Pulmonary artery endothelial cell (primary cell): ENCODE results near the gene C22orf39. TPM values are rescaled to one million over a fixed set of nuclear protein-coding genes. Genes with fewer than 3 reads are reported as not detected.

ENCODE experiments used
- DNase-seq: peaks from one replicate; pipeline ENCODE4 v3.0.0-alpha.2; 2011; ENCODE audit warnings: low read depth, low spot score
- total RNA-seq: library from RNA; depleted of rRNA; stranded (reverse); fragments of >200 nt; gene quantifications from 2 replicates; pipeline ENCODE4 v1.2.3, GENCODE V29; 2014

C22orf39 gene
- total RNA-seq, 1 donor from 2014 or later = 21.4 TPM

- no peak for DNase-seq
Observed at GRCh38 chr22:19400881-19401280, 46.6 kb downstream of the C22orf39 start.

DNA sequence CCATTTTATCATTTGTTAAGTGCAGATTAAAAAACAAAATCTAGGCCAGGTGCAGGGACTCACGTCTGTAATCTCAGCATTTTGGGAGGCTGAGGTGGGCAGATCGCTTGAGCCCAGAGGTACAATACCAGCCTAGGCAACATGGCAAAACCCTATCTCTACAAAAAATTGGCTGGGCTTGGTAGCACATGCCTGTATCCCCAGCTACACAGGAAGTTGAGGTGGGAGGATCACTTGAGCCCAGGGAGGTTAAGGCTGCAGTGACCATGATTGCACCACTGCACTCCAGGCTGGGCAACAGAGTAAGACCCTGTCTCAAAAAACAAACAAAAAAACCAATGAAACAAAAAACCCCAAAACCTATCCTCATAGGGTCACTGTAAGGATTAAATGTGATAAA is 48.9 kb downstream of the C22orf39 start:
- no peak for DNase-seq

- DNase-seq = no peak
Observed at GRCh38 chr22:19398206-19398605, 49.3 kb downstream of the C22orf39 start.

- no peak for DNase-seq
Observed at GRCh38 chr22:19397734-19398104, 49.8 kb downstream of the C22orf39 start.

DNA sequence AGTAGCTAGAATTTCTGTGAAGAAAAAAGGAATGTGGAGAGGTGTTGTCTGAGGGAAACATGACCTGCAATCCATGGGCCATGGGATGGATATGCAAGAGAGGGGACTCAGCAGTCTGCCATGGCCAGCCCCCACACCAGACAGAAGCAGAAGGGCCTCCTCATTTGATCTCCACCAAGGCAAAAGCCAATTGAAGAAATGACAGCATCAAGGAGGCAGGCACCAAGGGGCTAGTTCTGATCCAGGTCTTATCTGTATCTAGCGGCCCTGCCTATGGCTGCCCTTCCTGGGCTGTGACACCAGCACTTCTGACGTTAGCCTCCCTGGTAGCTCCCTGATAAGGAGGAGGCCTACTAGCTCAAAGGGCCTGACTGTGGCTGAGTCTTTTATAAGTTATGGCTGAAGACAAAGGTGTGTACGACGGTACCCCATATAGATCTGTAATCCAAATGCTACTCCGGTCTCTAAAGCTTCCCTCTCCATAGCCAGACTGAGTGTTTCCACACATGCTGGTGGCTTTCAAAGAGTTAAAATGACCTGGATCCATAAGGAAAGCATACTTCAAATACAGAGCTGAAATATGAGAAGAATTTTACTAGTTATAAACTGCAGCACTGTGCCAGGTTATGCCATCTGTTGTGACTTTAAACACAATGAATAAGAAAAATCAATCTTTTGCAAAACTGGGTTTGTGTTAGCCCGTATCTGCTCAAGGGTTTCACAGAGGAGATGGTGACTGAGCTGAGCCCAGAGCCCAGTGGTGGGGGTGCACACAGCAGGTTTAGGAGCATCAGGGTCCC is 50.4 kb downstream of the C22orf39 start:
- DNase-seq = no peak

DNA sequence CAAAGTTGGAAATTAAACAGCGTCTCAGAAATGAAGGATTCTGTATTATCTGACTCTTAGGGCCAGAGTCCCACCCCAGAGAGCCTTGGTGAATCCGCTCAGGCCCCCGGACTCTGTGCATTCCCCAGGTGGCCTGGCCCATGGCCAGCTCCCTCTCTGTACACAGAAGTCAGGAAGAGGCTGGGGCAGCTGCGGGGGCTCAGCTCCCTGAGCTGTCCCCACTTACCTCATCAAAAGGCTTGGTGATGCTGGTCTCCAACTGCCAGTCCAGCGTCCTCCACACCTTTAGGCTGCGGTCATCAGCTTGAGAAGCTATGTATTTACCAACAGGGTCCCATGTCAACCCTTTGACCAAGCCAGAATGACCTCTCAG is 51.0 kb downstream of the C22orf39 start:
- DNase-seq = no peak

GRCh38 chr22:19395276-19395675 is 52.2 kb downstream of the C22orf39 start:
- no peak for DNase-seq

DNA sequence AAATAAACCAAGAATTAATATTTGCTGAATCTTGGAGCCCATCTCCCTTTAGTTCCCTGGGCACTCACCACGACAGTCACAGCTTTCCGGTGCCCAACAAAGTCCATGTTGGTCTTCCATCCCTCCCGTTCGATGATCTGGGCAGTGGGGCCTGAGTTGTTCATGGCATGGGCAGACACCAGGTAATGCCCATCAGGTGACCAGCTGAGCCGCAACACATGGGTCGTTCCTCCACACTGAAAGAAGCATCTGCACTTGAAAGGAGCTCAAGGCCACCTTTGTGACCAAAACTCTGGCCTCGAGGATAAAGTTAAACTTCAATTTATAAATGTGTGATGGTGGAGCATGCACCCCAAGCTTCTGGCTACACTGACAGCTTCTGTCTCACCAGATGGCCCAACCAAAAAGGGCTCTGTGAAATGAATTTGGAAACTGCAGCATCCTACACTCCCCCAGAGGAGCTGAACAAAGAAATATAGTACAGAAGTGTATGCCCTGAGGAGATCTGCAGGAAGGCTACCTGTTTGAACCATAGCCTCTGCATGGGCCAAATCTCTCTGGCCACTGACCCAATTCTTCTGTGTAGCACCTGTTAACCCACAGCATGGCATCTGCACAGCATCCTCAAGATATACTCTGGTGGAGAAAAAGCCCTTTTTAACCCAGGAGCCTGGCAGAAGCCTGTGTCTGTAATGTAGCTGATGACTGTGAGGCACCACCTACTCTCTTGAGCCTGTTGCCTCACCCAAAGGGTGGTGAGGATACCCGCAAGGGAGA is 53.0 kb downstream of the C22orf39 start:
- DNase-seq = no peak

DNA sequence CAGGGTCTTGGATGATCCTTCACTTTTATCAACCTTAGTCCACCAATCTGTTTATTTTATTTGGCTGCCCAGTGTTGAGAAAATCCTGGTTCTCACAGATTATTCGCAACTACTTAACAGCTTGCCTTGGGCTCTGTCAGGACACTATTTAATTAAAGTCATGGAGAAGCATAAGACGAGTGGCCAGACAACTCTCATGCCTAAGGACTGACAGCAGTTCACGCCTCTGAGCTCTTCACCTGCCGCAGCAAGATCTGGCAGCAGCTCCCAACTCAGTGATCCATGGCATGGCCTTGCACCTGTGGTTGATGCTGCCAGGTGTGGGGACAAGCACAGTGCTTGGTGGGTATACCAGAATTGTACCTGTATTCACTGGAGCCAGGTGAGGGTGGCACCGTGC is 53.8 kb downstream of the C22orf39 start:
- no peak for DNase-seq

Other genes with a start within 250 kb of the C22orf39 start
- 4.4 and 6.2 TPM in 2 replicates for gene CLTCL1, start 156.0 kb downstream of the C22orf39 start, total RNA-seq
- 22.8 and 26.1 TPM in 2 replicates for gene HIRA, start 16.0 kb downstream of the C22orf39 start, total RNA-seq
- gene MRPL40, start 15.2 kb downstream of the C22orf39 start, total RNA-seq = 41.2 and 45.6 TPM in 2 replicates
- gene UFD1, start 31.5 kb upstream of the C22orf39 start, total RNA-seq = 166 and 168 TPM in 2 replicates
- 30.7 and 50.1 TPM in 2 replicates for gene CDC45, start 32.2 kb upstream of the C22orf39 start, total RNA-seq
- 360 and 491 TPM in 2 replicates for gene CLDN5, start 76.7 kb upstream of the C22orf39 start, total RNA-seq